WTC11 (cell line): ENCODE data around the gene CPXM1. TPM values are rescaled to one million over a fixed set of nuclear protein-coding genes. Genes with fewer than 3 reads are reported as not detected.

Source experiments
- ATAC-seq: fragments of 200-7000 bp; cut with Tn5 transposase; 2 replicates; pipeline ENCODE4 v1.10.0; 2021; ENCODE audit warnings: mild to moderate bottlenecking, moderate library complexity
- CTCF ChIA-PET: fragments of 300-600 bp; sonication (Branson Sonifier 250); formaldehyde crosslinking; loops from one replicate; lab custom pipeline; 2021; ENCODE audit warnings: antibody characterized with exemption; lab: Charles Lee
- POLR2A ChIA-PET: fragments of 350-600 bp; sonication (Branson Sonifier 250); formaldehyde crosslinking; loops from one replicate; lab custom pipeline; 2021; ENCODE audit warnings: antibody characterized with exemption; lab: Charles Lee
- DNase-seq: peaks from one replicate; pipeline ENCODE4 v3.0.0; 2021; ENCODE audit warnings: low spot score
- H3K27ac Mint-ChIP-seq: 2 replicates; pipeline ENCODE4 v1.8.0; 2021; ENCODE audit warnings: mixed read lengths
- H3K27me3 Mint-ChIP-seq: 2 replicates; pipeline ENCODE4 v1.8.0; 2021; ENCODE audit warnings: low read depth, mild to moderate bottlenecking, moderate library complexity, mixed read lengths
- H3K36me3 Mint-ChIP-seq: 2 replicates; pipeline ENCODE4 v1.8.0; 2021; ENCODE audit warnings: mixed read lengths
- H3K4me1 Mint-ChIP-seq: 2 replicates; pipeline ENCODE4 v1.8.0; 2022; ENCODE audit warnings: mixed read lengths
- H3K4me3 Mint-ChIP-seq: 2 replicates; pipeline ENCODE4 v1.8.0; 2021; ENCODE audit warnings: mild to moderate bottlenecking, moderate library complexity, mixed read lengths
- H3K9me3 Mint-ChIP-seq: 2 replicates; pipeline ENCODE4 v1.8.0; 2021; ENCODE audit warnings: mixed read lengths
- AFF4 ChIP-seq: sonication (generic); formaldehyde crosslinking; IDR thresholded peaks from 2 replicates; pipeline ENCODE4 v1.8.1; 2023; ENCODE audit warnings: mild to moderate bottlenecking, missing genetic modification reagents, borderline replicate concordance
- ATF3 ChIP-seq: sonication (generic); formaldehyde crosslinking; conservative IDR thresholded peaks from 2 replicates; pipeline ENCODE4 v1.8.1; 2022; ENCODE audit warnings: mild to moderate bottlenecking, missing genetic modification reagents
- ELF4 ChIP-seq: sonication (generic); formaldehyde crosslinking; IDR thresholded peaks from 2 replicates; pipeline ENCODE4 v1.8.1; 2022; ENCODE audit warnings: low read depth, mild to moderate bottlenecking, moderate library complexity, missing genetic modification reagents
- EMX1 ChIP-seq: fragments of 250-450 bp; sonication (Bioruptor Pico); IDR thresholded peaks from 2 replicates; pipeline ENCODE4 v1.8.0; 2021; ENCODE audit warnings: mild to moderate bottlenecking
- ESRRA ChIP-seq: sonication (generic); formaldehyde crosslinking; IDR thresholded peaks from 2 replicates; pipeline ENCODE4 v1.8.1; 2022; ENCODE audit warnings: mild to moderate bottlenecking, missing genetic modification reagents, borderline replicate concordance
- FOXK1 ChIP-seq: sonication (generic); formaldehyde crosslinking; IDR thresholded peaks from 2 replicates; pipeline ENCODE4 v1.8.0; 2022; ENCODE audit warnings: mild to moderate bottlenecking, moderate library complexity, missing genetic modification reagents
- FOXP4 ChIP-seq: sonication (generic); formaldehyde crosslinking; IDR thresholded peaks from 2 replicates; pipeline ENCODE4 v1.8.0; 2022; ENCODE audit warnings: mild to moderate bottlenecking, missing genetic modification reagents
- HMGA2 ChIP-seq: fragments of 250-450 bp; sonication (Bioruptor Pico); IDR thresholded peaks from 2 replicates; pipeline ENCODE4 v1.4.0; 2021; ENCODE audit warnings: mild to moderate bottlenecking, moderate library complexity
- MAX ChIP-seq: sonication (generic); formaldehyde crosslinking; IDR thresholded peaks from 2 replicates; pipeline ENCODE4 v1.8.0; 2022; ENCODE audit warnings: mild to moderate bottlenecking, missing genetic modification reagents
- NR2C2 ChIP-seq: sonication (generic); formaldehyde crosslinking; IDR thresholded peaks from 2 replicates; pipeline ENCODE4 v1.8.0; 2022; ENCODE audit warnings: mild to moderate bottlenecking, missing genetic modification reagents
- OVOL2 ChIP-seq: fragments of 250-450 bp; sonication (Bioruptor Pico); IDR thresholded peaks from 2 replicates; pipeline ENCODE4 v1.9.0; 2021; ENCODE audit warnings: mild to moderate bottlenecking, borderline replicate concordance
- PREB ChIP-seq: sonication (generic); formaldehyde crosslinking; IDR thresholded peaks from 2 replicates; pipeline ENCODE4 v1.8.1; 2022; ENCODE audit warnings: mild to moderate bottlenecking, missing genetic modification reagents, moderate library complexity, borderline replicate concordance
- RELA ChIP-seq: sonication (generic); formaldehyde crosslinking; IDR thresholded peaks from 2 replicates; pipeline ENCODE4 v1.8.1; 2022; ENCODE audit warnings: missing genetic modification reagents, mild to moderate bottlenecking, borderline replicate concordance
- TEAD4 ChIP-seq: sonication (generic); formaldehyde crosslinking; IDR thresholded peaks from 2 replicates; pipeline ENCODE4 v1.8.0; 2022; ENCODE audit warnings: mild to moderate bottlenecking, missing genetic modification reagents
- total RNA-seq: library from RNA; stranded (reverse); gene quantifications from 3 replicates; pipeline ENCODE4 v1.2.3, GENCODE V29; 2021

The CPXM1 gene
- total RNA-seq, 1 experiment from 2014 or later: 51.2 TPM

- peak; percentile 74; the same call in 1 of the 2 replicates for TF ChIP-seq FOXP4 (CRISPR knock-in tag)
- TF ChIP-seq EMX1: no peak
These were observed 39.9 kb upstream of the CPXM1 start, which contains the start of the genes PCED1A and VPS16 (continued) for GRCh38 chr20:2840138-2840966.

GRCh38 chr20:2839732-2840137 is 39.3 kb upstream of the CPXM1 start:
- H3K27ac Mint-ChIP-seq: no peak overlapping the region
- ChIA-PET CTCF (interaction anchor here (0.9 to 2.0 kb wide), 4 partner anchors 9 to 39 kb away, joined by 3 to 10 read pairs (median 4); partner anchors contain the start of genes CPXM1 and TMEM239), POLR2A (no interaction called here)
- peaks cover 5% of the 10 kb centered on the region for H3K9me3 Mint-ChIP-seq
- peaks cover 11% of the 10 kb centered on the region for H3K36me3 Mint-ChIP-seq
- H3K27me3 Mint-ChIP-seq: peaks cover 27% of the 10 kb centered on the region
- DNase-seq (no peak), ATAC-seq (no peak)
- TF ChIP-seq HMGA2 (CRISPR knock-in tag): no peak
- TF ChIP-seq PREB: no peak
- TF ChIP-seq ATF3: no peak
- no peak; the same call in 1 of the 2 replicates for TF ChIP-seq FOXK1 (CRISPR knock-in tag)
- TF ChIP-seq TEAD4 (CRISPR knock-in tag): no peak
- TF ChIP-seq AFF4 (CRISPR knock-in tag): no peak
- TF ChIP-seq MAX (CRISPR knock-in tag): no peak
- no peak for TF ChIP-seq NR2C2
- no peak for TF ChIP-seq ESRRA (CRISPR knock-in tag)
- no peak for TF ChIP-seq RELA (CRISPR knock-in tag)
- no peak for TF ChIP-seq OVOL2 (CRISPR knock-in tag)
- TF ChIP-seq ELF4: no peak
- H3K4me3 Mint-ChIP-seq: peak overlapping the region; percentile 66
- peaks cover 8% of the 10 kb centered on the region for H3K4me1 Mint-ChIP-seq
